ENCODE measurements around the gene ZBTB40.

GRCh38 chr1:22551591-22551990, 99.9 kb downstream of the ZBTB40 start:
- no peak for TF ChIP-seq EP300 (IDR thresholded peaks at IDR 0.05)
- no peak for TF ChIP-seq CTCF (IDR thresholded peaks at IDR 0.05)
- TF ChIP-seq POLR2A (IDR thresholded peaks at IDR 0.05; ENCODE audit: low read depth) = no peak

Measured in esophagus muscularis mucosa (tissue), 4 donors.